ENCODE results near the gene AATK.
A peak's percentile ranks its signal among the peaks of the same experiment; 100 is the strongest.

Gene AATK, protein sequence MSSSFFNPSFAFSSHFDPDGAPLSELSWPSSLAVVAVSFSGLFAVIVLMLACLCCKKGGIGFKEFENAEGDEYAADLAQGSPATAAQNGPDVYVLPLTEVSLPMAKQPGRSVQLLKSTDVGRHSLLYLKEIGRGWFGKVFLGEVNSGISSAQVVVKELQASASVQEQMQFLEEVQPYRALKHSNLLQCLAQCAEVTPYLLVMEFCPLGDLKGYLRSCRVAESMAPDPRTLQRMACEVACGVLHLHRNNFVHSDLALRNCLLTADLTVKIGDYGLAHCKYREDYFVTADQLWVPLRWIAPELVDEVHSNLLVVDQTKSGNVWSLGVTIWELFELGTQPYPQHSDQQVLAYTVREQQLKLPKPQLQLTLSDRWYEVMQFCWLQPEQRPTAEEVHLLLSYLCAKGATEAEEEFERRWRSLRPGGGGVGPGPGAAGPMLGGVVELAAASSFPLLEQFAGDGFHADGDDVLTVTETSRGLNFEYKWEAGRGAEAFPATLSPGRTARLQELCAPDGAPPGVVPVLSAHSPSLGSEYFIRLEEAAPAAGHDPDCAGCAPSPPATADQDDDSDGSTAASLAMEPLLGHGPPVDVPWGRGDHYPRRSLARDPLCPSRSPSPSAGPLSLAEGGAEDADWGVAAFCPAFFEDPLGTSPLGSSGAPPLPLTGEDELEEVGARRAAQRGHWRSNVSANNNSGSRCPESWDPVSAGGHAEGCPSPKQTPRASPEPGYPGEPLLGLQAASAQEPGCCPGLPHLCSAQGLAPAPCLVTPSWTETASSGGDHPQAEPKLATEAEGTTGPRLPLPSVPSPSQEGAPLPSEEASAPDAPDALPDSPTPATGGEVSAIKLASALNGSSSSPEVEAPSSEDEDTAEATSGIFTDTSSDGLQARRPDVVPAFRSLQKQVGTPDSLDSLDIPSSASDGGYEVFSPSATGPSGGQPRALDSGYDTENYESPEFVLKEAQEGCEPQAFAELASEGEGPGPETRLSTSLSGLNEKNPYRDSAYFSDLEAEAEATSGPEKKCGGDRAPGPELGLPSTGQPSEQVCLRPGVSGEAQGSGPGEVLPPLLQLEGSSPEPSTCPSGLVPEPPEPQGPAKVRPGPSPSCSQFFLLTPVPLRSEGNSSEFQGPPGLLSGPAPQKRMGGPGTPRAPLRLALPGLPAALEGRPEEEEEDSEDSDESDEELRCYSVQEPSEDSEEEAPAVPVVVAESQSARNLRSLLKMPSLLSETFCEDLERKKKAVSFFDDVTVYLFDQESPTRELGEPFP (N-terminal part only)

DNA sequence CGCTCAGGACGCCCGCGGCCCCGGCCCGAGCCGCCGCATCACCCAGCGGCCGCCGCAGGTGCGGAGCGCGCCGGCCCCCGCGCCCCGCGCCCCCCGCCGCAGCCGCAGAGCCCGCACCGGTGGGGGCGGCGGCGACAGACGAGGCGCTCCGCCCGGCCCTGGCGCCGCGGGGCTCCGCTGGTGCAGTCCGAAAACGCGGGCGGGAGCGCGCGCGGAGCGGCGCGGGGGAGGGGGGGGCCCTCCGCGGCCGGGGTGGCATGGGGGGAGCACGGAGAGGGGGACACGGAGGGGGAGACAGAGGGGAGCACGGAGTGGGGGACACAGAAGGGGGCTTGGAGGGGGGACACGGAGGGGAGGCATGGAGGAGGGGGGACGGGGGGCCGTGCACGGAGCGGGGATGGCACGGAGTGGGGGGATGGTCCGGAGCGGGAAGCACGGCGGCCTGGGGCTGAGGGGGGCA lies at the start of gene AATK:
AATK (minus strand) TSS at position 189 of the 460 bp plus-strand sequence. CDS start 229 bp downstream, outside the sequence.
- DNase-seq: no peak

DNA sequence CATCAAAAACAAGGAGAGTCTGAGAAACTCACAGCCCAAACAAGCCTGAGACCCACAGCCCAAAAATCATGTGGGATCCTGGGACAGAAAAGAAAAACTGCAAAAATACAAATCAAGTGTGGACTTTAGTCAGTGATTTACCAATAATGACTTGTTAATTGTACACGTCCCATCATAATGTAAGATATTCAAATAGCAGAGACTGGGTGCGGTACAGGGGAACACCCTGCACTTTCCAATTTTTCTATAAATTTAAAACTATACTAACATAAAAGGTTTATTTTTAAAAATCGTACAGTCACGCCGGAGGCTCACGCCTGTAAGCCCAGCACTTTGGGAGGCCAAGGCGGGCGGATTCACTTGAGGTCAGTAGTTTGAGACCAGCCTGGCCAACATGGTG lies 48.0 kb upstream of the AATK start:
- DNase-seq: no peak

DNA sequence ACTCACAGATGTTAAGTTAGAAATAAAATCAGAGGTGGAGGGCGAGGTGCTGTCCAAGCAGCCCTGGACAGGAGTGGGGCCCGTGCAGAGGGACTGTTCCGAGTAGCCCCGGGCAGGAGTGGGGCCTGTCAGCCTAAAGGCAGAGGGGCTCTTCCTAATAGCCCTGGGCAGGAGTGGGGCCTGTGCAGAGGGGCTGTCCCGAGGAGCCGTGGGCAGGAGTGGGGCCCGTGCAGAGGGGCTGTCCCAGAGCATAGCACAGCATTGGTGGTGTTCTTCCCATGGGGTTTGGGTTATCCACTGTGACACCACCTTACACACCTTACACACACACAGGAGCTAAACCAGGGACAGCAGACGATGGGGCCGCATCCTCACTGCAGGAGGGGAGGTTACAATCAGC lies 46.3 kb upstream of the AATK start:
- no peak for DNase-seq

DNA sequence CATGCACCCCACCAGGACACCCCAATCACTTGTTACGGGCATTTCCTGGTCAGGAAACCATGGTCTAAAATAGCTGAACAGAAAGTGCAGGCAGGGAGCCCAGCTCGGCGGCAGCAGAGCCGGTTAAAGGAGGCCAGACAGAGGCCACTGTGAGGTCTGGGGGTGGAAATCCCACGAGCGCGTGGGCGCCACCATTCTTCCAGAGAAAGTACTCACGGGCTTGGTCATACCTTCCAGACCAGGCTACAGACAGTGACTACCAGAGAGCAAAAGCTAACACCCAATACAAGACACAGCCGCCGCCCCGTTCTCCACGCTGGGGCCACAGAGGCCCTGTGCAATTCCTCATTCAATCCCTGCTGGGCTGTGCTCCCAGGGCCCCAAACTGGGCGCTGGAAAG lies 44.8 kb upstream of the AATK start:
- no peak for DNase-seq

DNA sequence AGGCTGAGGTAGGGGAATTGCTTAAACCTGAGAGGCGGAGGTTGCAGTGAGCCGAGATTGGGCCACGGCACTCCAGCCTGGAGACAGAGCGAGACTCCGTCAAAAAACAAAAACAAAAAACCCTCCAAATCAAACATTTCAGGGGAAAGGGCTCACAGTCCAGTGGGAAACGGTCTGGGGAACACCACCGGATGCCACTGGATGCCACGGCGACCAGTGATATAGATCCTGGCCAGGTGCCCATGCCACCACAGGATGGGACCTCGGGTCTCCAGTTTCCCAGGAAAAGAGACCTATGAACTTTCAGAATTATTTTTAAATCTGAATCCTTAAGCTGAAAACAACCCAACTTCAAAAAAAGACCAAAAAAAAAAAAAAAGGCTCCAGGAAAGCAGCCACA lies 44.4 kb upstream of the AATK start:
- no peak for DNase-seq

DNA sequence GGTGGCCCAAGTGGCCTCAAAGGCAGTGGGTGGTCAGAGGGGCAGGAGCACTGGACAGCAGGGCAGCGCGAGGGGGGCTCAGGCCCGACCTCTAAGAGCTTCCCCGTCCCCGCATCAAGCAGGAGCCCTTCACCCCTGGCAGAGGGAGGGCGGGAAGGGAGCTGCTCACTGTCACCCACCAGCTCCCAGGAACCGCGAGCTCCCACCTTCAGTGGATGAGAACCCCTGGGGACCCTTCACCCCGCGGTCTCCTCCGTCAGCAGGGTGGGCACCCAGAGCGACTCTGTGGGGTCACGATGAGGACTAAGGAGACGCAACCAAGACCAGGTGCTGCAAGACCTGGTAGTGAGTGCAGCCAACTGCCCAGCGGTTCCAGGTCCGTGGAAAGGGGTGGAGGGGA lies 43.1 kb upstream of the AATK start:
- no peak for DNase-seq

DNA sequence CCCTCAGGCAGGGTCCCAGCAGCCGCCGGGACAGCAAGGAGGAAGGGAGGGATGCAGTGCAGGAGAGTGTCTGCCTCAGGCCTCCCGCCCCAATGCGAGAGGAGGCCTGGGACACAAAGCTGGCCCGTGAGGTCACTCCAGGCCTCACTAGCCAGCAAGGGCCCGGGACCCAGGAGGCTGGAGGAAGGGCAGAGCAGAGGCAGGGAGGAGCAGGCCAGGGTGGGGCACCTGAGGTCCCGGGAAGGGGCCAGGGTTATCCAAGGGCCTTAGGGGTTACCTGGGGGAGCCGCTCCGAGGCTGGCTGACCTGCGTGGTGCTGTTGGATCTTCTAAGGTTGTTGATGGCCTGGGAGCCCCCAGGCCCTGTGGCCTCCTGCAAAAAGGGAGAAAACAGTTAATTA lies 42.6 kb upstream of the AATK start:
- no peak for DNase-seq

DNA sequence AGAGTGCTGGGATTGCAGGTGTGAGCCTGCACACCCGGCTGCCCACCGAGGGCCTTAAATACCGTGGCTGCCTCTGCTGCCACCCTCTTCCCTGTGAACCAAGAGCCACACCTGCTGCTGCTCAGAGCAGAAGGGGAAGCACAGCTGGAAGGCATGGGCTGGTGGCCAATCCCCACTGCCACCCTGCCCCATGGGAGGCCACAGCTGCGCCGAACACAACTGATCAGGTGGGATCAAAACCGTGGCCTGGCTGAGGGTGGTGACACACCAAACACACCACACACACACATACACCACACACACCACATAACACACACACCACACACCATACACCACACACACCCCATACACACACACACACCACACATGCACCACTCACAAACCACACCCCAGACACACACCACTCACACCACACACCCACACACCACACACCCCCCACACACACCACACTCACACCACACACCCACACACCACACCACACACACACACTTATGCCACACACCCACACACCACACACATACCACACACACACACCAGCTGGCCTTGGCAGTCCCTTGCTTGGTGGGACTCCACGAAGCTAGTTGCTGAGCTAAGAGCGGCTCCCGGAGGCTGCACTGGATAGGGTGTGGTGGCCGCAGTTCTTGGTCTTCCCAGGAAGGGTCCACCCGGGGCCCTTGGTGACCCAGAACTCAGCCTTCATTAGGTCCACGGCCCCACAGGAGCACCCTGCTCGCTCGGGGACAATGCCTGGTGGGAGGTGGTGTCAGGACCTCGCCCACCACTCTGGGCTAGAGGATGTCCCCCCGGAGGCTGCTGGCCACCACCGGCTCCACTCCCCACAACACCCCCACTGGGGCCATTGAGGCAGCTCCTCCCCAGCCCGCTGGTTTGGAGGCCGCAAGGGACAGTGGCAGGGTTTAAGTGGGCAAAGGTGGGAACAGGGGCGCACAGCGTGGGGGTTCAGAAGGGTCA lies 41.9 kb upstream of the AATK start:
- DNase-seq: no peak

DNA sequence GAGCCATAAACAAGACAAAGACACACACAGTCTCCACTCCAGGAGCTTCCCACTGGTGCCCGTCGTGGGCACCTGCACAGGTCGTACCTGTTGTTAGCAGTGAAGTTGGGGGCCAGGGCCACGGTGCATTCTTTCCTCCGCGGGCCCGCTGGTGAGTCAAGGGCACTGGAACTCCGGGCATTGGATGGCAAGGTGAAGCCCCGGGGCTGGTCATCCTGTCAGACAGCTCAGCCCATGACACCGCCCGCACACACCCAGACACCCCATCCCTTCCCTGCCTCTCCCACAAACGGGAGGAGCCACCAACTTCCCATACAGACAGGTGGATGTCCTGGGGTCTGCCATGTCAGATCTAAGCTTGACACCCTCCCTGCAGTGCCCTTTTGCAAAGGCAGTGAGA lies 40.6 kb upstream of the AATK start:
- no peak for DNase-seq

DNA sequence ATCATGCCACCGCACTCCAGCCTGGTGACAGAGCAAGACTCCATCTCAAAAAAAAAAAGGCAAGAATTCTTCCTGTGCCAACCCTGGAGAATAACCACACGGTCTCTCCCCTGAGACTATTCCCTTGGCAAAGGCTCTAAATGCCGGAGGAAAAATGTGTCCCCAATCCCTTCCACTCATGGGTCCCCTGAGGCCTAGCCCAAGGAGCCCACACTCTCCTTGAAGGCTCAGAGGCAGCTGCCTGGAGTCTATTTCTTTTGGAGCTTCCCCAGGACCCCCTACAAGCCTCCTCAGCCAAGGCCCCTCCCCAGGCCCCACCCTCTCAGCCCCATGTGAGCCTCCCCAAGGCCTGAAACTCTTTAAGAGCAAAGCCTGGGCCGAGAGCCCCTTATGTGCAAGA lies 40.1 kb upstream of the AATK start:
- DNase-seq: no peak

DNA sequence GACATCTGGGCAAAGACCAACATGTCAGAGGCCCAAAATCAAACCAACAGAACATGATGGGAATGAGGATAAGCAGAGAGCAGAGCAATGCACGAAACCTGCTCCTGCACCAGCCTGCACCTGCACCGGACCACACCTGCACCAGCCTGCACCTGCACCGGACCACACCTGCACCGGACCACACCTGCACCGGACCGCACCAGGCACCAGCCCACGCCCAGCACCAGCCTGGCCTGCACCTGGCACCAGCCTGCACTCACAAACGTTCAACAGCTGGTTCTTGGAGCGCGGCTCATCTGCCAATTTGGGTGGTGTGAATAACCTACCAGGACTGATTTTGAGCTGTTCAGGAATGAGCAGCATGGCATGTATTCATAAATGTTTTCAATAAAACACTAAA lies 38.6 kb upstream of the AATK start:
- DNase-seq: no peak

DNA sequence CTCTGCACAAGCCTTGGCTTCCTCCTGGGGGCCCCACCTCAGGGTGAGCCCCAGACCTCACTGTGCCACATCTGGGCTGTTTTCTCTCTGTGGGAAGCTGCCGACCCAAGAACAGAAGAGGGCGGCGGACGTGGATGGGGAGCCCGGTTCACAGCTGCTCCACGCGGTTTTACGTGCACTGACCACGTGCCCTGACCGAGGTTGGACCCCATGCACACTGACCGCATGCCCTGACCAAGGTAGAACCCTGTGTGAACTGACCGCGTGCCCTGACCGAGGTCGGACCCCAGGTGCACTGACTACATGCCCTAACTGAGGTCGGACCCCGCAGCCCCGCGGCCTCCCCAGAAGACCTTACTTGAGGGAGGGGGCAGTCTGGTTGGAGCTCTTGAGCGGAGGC lies 37.1 kb upstream of the AATK start:
- no peak for DNase-seq

DNA sequence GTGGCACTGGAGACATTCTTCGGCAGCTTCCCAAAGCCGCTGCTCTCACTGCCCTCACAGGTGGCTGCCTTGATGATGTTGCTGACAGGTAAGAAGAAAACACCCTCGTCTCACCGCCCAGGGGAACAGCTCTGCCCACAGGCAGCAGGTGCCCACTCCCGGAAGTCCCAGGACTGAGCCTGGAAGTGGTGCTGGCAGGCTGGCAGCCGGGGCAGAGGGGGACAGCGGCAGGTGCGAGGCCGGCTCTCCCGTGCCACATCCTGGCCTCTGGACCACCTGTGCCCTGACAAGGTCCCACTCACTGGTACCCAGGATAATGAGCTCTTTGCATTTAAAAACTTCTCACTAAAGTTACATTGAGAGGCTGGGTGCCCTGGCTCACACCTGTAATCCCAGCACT lies 36.3 kb upstream of the AATK start:
- DNase-seq: no peak

DNA sequence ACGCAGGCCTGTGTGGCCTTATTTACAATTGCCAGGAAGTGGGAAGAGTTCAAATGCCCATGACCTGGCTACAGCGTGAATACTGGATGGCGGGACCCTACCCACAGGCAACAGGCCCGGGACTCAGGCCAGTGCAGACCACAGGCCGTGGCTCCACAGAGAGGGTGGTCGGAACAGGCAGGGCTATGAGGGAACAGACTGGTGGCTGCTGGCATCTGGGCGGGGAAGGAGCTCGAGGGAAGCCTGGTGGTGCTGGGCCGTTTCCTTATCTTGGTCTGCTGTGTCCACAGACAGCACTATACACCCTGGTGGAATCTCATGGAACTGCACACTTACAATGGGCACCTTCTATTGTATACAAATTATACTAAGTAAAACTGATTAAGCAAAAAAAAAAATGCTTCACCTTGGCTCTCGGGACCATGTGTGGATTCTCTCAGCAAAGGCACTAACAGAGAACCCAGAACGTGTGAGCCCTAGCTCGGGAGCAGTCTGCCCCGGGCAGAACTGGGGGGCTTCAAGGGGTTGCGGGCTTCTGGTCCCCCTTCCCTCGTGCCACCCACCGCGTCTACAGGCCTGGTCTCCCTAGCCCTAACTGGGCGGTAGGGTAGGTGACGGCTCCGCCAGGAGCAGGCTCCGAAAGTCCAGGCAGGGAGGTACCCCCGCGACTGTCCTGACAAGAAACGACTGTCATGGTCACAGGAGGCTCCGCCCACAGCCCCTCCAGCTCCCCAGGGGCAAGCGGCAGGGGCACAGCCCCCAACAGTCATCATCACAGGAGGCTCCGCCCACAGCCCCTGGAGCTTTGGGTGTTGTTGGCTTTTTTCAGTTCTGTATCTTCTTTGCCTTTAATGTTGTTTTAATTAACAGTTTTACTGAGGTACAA lies 34.9 kb upstream of the AATK start:
- peak; percentile 5 for DNase-seq

DNA sequence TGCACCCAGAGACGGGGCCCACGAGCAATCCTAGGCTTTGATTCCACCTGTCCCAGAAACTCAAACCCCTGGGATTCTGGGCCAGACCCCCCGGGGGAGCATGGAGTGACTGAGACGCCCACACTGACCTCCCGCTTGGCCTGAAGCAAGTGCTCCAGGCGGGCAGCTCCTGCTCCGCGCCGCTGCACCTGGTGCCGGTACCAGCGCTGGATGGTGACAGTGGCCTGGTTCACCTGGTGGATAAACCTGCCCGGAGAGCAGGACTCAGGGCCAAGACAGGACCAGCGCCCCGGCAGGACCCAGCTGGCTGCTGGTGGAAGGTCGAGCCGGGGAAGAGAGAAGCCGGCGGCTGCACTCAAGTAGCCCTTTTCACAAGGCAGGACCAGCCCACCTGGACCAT lies 34.2 kb upstream of the AATK start:
- DNase-seq: no peak

DNA sequence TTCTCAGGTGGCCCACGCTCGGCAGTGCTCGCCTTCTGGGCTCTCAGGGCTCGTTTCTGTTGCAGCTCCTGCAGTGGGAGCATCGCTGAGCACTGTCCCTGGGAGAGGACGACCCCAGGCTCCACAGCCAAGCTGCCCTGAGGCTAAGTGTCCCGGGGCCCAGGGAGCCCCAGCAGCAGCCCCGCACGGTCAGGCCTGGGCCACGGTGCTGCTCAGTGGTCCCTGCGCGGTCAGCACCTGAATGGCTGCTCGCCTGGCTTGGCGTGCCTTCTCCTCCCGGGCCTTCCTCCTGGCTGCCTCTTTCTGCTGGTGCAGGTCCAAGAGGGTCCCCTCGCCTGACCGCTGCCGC lies 33.4 kb upstream of the AATK start:
- no peak for DNase-seq

DNA sequence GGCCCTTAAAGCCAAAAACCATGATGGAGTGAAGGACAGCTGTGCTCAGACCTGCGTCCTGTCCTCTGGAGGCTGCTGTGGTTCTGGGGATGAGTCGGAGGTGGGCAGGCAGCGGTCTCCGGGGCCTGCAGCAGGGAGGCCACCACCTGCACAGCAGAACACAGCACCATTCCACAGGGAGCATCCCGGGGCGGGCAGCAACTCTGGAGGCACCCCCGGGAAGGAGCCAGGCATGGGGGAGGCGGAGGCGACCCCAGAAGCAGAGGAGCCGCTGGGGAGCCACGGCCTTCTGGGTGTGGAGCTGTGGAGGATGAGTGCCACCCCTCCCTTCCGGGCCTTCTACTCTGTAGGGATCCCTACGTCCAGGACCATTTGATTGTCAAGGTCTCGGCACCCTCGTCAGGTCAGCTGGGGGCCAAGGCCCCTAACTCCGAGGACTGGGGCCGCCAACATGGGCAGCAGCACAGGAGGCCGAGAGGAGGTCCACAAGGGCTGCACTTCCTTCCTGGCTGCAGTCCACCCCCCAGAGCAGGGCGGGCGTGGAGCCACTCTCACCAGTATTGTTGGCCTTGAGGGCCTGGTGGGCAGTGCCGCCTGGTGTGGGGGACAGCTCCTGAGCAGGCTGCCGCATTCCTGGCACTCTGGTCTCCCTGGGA lies 32.9 kb upstream of the AATK start:
- DNase-seq: no peak

DNA sequence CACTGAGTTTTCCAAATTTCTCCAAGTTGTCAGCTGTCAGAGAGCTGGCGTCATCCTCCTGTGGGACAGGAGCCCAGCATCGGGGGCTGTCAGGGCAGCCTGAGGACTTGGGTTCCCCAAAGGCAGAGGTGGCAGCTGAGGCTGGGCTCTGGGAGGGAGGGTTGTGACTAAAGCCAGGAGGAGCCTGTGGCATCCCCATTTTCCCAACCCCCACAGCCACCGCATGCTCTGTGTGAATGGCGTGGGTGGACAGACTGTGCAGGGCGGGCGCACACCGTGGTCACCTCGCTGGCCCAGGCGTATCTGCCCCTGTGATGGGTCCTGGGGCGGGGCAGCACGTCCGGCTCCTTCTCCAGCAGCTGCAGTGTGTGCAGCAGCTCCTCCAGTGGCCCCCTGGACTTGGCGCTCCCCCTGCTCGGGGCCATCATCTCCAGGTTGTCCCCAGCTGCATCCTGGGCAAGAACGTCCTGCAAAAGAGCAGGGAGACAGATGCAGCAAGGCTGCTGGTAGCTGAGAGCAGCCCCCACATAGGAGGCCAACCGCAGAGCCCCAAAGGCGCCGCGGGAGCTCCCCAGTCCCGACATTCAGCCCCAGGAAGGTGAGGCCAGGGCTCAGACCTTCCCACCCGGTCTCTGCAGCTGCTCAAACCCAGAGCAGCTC lies 31.9 kb upstream of the AATK start:
- no peak for DNase-seq

DNA sequence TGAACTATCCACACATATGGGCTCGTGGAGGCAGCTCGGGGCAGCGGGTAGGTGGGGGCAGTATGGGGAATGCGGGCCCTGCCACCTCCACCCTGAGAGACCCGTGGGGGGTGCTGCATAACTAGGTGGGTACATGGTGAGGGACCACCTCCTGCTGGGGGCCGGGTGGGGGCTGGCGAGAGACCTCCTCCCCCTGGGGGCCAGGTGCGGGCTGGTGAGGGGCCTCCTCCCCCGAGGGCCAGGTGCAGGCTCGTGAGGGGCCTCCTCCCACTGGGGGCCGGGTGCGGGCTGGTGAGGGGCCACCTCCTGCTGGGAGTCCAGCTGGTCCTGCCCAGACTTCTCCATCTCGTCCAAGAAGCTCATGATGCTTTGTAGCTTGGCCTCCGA lies 31.4 kb upstream of the AATK start:
- DNase-seq: no peak

All from activated naive CD4-positive, alpha-beta T cell treated with Interleukin-2 at 50 U/mL for 16 hours (primary cell).